OCI-LY1 (cell line): Measurements from ENCODE around the gene ADD1.

Source experiments
- CTCF ChIP-seq: fragments of 200-600 bp; sonication (generic), shearing (Covaris generic); IDR thresholded peaks from 2 replicates; pipeline ENCODE4 v1.5.1; 2017; ENCODE audit warnings: mild to moderate bottlenecking, antibody characterized with exemption, low read length, moderate library complexity, mixed read lengths
- EZH2 ChIP-seq: fragments of 200-600 bp; sonication (generic), shearing (Covaris generic); IDR thresholded peaks from 2 replicates; pipeline ENCODE4 v1.8.0; 2017; ENCODE audit warnings: borderline replicate concordance, mixed run types, mild to moderate bottlenecking, antibody characterized with exemption, low read length, moderate library complexity, mixed read lengths

GRCh38 chr4:2891294-2891693, 47.6 kb downstream of the ADD1 start:
- no peak for TF ChIP-seq CTCF
- no peak for TF ChIP-seq EZH2
